Hematopoietic multipotent progenitor cell treated with erythropoietin and hydrocortisone succinate and interleukin-3 and kit ligand, for 8 days (in vitro differentiated cells): ENCODE results near the gene NAA40.
A peak's percentile ranks its signal among the peaks of the same experiment; 100 is the strongest.

Source experiments
- DNase-seq: peaks from one replicate; pipeline ENCODE4 v3.0.0-alpha.2; 2015

NAA40 gene

GRCh38 chr11:63913866-63914830, 24.7 kb upstream of the NAA40 start:
- no peak for DNase-seq

- DNase-seq: no peak
These were observed 23.7 kb upstream of the NAA40 start for GRCh38 chr11:63914896-63915691.

- no peak for DNase-seq
These were observed 22.6 kb upstream of the NAA40 start for GRCh38 chr11:63915961-63916836.

GRCh38 chr11:63916837-63917691, 21.7 kb upstream of the NAA40 start, which contains the start of gene RCOR2:
Gene RCOR2, minus strand, starts transcription at chr11:63917164. Its CDS starts 708 bp downstream, at chr11:63916456.
- peak; percentile 50 for DNase-seq

- peak; percentile 6 for DNase-seq
These were observed 20.9 kb upstream of the NAA40 start for GRCh38 chr11:63917692-63918506.

- no peak for DNase-seq
These were observed 20.2 kb upstream of the NAA40 start for GRCh38 chr11:63918507-63919191.

GRCh38 chr11:63919267-63920125, 19.3 kb upstream of the NAA40 start:
- DNase-seq: no peak

- no peak for DNase-seq
These were observed 18.5 kb upstream of the NAA40 start for GRCh38 chr11:63920126-63920938.

- DNase-seq: no peak
These were observed 17.8 kb upstream of the NAA40 start for GRCh38 chr11:63920939-63921417.

GRCh38 chr11:63922673-63923192, 16.1 kb upstream of the NAA40 start:
- DNase-seq: no peak

- DNase-seq: no peak
These were observed 15.5 kb upstream of the NAA40 start for GRCh38 chr11:63923319-63923718.

GRCh38 chr11:63929616-63930015, 9.2 kb upstream of the NAA40 start:
- no peak for DNase-seq

GRCh38 chr11:63931045-63931444, 7.8 kb upstream of the NAA40 start:
- no peak for DNase-seq

- DNase-seq: no peak
These were observed 6.9 kb upstream of the NAA40 start for GRCh38 chr11:63931876-63932275.

GRCh38 chr11:63933459-63933858, 5.3 kb upstream of the NAA40 start:
- no peak for DNase-seq

- DNase-seq: peak; percentile 67
These were observed 906 bp upstream of the NAA40 start for GRCh38 chr11:63937713-63938478.

GRCh38 chr11:63939397-63939891, 642 bp downstream of the NAA40 start:
- no peak for DNase-seq
